Glutamatergic neuron (in vitro differentiated cells): ENCODE measurements around the gene AKR7A2. TPM values are rescaled to one million over a fixed set of nuclear protein-coding genes. Genes with fewer than 3 reads are reported as not detected.

Source experiments
- DNase-seq: peaks from one replicate; pipeline ENCODE4 v3.0.0; 2022
- H3K27ac Mint-ChIP-seq: one replicate; pipeline ENCODE4 v1.8.0; 2020; ENCODE audit warnings: mild to moderate bottlenecking, mixed read lengths, inconsistent platforms; ENCODE audit not compliant: unreplicated experiment
- H3K27me3 Mint-ChIP-seq: one replicate; pipeline ENCODE4 v1.8.0; 2020; ENCODE audit warnings: mild to moderate bottlenecking, moderate library complexity, mixed read lengths, inconsistent platforms; ENCODE audit not compliant: unreplicated experiment
- H3K36me3 Mint-ChIP-seq: one replicate; pipeline ENCODE4 v1.8.0; 2020; ENCODE audit warnings: mild to moderate bottlenecking, mixed read lengths, inconsistent platforms; ENCODE audit not compliant: unreplicated experiment
- H3K4me1 Mint-ChIP-seq: one replicate; pipeline ENCODE4 v1.8.0; 2020; ENCODE audit warnings: mild to moderate bottlenecking, low read depth, mixed read lengths, inconsistent platforms; ENCODE audit not compliant: unreplicated experiment
- H3K4me3 Mint-ChIP-seq: one replicate; pipeline ENCODE4 v1.8.0; 2020; ENCODE audit warnings: mild to moderate bottlenecking, mixed read lengths, inconsistent platforms; ENCODE audit not compliant: unreplicated experiment
- H3K9me3 Mint-ChIP-seq: one replicate; pipeline ENCODE4 v1.8.0; 2020; ENCODE audit warnings: mild to moderate bottlenecking, moderate library complexity, mixed read lengths, inconsistent platforms; ENCODE audit not compliant: unreplicated experiment
- total RNA-seq: library from RNA; stranded (reverse); fragmentation: NEBNext Ultra II Directional; extraction: Animal tissue kit (Norgen Biotek cat#: 25700); gene quantifications from one replicate; pipeline ENCODE4 v1.2.1, GENCODE V29; 2021; ENCODE audit not compliant: unreplicated experiment
- TF ChIP-seq, protein P1 (sequence below): fragments of 200-600 bp; sonication (generic); IDR thresholded peaks from one replicate; pipeline ENCODE4 v1.5.0; 2021; ENCODE audit not compliant: partially characterized antibody, unreplicated experiment

AKR7A2 gene
- total RNA-seq, 1 donor from 2014 or later: 35.7 TPM

DNA sequence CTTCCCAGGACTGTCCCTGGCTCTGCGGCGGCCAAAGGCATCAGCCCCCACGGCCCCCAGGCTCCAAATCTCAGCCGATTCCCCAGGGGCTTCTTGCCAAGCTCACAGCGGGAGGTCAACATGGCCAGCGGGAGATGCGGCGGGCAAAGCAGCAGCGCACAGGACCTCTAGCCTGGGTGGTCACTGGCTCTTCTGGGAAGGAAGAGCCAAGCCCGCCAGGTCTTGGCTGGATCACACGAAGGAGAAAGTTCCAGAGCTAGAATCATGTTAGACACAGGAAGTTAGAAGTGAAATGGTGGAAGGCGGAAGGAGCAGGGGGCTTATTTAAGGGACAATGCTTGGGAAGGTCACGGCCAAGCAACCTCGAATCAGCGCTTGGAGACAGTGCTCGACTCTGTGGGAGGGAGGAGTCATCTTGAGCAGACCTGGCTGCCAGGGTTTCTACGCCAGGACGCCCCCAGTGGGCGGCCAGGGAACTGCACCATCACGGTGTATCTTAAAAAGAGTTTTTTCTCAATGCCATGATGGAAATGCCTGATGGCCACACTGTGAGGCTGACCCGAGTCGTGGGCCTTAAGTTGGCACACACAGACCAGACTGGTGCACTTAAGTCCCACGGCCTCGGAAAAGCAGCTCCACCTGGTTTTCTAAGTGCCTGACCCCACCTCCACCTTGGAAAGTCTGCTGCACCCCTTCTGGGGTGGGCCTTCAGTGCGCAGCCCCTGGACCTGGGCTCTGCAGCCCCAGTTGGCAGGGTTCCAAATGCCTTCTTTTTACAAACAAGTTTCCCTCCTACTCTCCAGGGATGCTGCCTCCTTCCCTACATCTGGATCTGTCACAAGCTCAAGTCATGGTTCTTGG, 29.5 kb upstream of the AKR7A2 start:
- H3K27me3 Mint-ChIP-seq: peaks cover 15% of the 10 kb centered on the region
- TF ChIP-seq, protein P1, sequence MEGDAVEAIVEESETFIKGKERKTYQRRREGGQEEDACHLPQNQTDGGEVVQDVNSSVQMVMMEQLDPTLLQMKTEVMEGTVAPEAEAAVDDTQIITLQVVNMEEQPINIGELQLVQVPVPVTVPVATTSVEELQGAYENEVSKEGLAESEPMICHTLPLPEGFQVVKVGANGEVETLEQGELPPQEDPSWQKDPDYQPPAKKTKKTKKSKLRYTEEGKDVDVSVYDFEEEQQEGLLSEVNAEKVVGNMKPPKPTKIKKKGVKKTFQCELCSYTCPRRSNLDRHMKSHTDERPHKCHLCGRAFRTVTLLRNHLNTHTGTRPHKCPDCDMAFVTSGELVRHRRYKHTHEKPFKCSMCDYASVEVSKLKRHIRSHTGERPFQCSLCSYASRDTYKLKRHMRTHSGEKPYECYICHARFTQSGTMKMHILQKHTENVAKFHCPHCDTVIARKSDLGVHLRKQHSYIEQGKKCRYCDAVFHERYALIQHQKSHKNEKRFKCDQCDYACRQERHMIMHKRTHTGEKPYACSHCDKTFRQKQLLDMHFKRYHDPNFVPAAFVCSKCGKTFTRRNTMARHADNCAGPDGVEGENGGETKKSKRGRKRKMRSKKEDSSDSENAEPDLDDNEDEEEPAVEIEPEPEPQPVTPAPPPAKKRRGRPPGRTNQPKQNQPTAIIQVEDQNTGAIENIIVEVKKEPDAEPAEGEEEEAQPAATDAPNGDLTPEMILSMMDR: peak; percentile 98
- DNase-seq: peak; percentile 86
- peaks cover 12% of the 10 kb centered on the region for H3K9me3 Mint-ChIP-seq
- peaks cover 17% of the 10 kb centered on the region for H3K4me1 Mint-ChIP-seq
- H3K27ac Mint-ChIP-seq: peak overlapping the region; percentile 72
- no peaks in the 10 kb centered on the region for H3K36me3 Mint-ChIP-seq
- no peak overlapping the region for H3K4me3 Mint-ChIP-seq

DNA sequence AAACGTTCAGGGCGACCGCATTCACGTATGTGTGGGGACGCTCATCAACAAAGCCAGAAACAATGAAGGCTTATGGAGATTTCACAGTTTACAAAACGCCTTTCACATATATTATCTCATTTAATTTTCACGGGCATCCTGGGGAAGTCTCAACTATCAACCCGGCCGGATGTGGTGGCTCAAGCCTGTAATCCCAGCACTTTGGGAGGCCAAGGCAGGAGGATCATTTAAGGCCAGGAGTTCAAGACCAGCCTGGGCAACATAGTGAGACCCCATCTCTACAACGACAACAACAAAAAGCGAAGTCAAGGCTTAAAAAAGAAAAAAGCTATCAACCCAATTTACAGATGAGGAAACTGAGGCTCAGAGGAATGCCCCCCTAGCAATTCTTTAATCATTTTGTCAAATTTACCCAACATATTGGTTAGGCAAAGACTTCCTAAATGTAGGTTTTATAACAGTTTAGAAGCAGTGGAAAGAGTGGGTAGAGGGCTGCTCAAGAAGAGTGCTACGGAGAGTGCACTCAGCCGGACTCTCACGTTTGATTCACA, 28.5 kb upstream of the AKR7A2 start:
- TF ChIP-seq, protein P1: no peak
- H3K4me3 Mint-ChIP-seq: no peak overlapping the region
- H3K36me3 Mint-ChIP-seq: no peaks in the 10 kb centered on the region
- no peak for DNase-seq
- peaks cover 16% of the 10 kb centered on the region for H3K9me3 Mint-ChIP-seq
- H3K27ac Mint-ChIP-seq: no peak overlapping the region
- peaks cover 14% of the 10 kb centered on the region for H3K27me3 Mint-ChIP-seq
- H3K4me1 Mint-ChIP-seq: peaks cover 17% of the 10 kb centered on the region

DNA sequence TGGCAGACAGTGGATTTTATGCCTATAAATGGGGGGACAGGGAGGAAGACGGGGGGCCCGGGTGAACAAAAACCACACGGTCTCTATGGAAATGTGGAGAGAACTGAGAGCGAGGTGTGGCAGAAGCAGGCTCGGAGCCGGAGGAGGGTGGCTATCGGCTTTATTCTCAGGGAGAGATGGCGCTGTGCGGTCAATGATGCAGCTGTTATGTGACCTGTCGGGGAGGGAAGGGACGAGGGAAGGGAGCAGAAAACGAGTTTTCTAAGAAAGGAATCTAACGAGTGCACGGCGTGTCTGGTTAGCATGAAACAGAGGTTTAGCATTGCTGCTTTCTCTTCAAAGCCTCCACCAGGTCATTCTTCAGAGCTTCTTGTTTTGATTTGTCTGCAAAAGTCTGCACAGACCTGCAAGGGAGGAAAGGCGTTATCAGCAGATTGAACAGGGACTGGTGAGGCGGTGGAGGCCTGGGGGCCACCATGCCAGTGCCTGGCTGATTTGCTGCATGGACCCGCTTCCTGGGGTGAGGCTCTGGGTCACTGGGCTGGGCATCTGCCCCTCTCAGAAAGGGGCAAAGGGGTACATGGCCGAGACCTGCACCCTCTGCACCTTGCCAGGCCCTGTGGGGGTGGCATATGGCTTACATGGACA, 27.4 kb upstream of the AKR7A2 start:
- Mint-ChIP-seq H3K9me3 (peaks cover 15% of the 10 kb centered on the region), H3K4me3 (no peak overlapping the region), H3K27ac (peak overlapping the region; percentile 71), H3K27me3 (peaks cover 14% of the 10 kb centered on the region), H3K4me1 (peaks cover 16% of the 10 kb centered on the region), H3K36me3 (no peaks in the 10 kb centered on the region)
- TF ChIP-seq, protein P1: no peak
- no peak for DNase-seq

DNA sequence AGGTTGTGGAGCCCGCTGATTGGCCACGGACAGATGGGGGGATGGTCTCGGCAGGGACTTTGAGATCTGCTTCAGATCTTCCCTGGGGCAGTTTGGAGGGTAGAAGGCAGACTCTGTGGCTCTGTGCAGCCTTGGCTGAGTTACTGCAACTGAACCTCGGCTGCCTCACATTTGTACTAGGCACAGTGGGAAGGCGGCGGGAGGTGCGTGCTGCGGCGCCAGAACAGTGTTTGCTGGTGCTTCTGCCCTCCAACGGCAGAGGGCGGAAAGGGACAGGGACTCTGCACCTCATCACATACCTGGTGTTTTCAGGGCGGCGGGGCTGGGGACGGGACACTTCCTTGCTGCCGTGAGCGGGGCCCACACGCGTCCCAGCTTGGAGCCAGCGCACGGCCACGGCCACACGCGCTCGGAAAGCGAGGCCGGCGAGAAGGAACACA, 26.4 kb upstream of the AKR7A2 start:
- H3K4me3 Mint-ChIP-seq: peak overlapping the region; percentile 55
- no peaks in the 10 kb centered on the region for H3K36me3 Mint-ChIP-seq
- peak; percentile 71 for DNase-seq
- H3K27ac Mint-ChIP-seq: peak overlapping the region; percentile 88
- TF ChIP-seq, protein P1: peak; percentile 55
- peaks cover 15% of the 10 kb centered on the region for H3K9me3 Mint-ChIP-seq
- peaks cover 16% of the 10 kb centered on the region for H3K4me1 Mint-ChIP-seq
- peaks cover 13% of the 10 kb centered on the region for H3K27me3 Mint-ChIP-seq
